Lung (tissue), 12 donors: ENCODE data around the gene ELOVL6. TPM values are rescaled to one million over a fixed set of nuclear protein-coding genes. Genes with fewer than 3 reads are reported as not detected.
A peak's percentile ranks its signal among the peaks of the same experiment; 100 is the strongest.

ENCODE experiments used
- ATAC-seq: fragments of 200-7000 bp; cut with Tn5 transposase; one replicate; pipeline ENCODE4 v1.9.1; 2020; ENCODE audit warnings: moderate number of reproducible peaks; ENCODE audit not compliant: insufficient read depth, low FRiP score
- DNase-seq, 3 donors: peaks; one replicate each; pipeline ENCODE4 v3.0.0-alpha.2; 2013 to 2017
- H3K27ac ChIP-seq, 2 donors: one replicate each; pipeline ENCODE4 v1.5.1; 2013; ENCODE audit warnings: mild to moderate bottlenecking in 2 of 2, moderate library complexity in 2 of 2, control low read depth in 1 of 2, inconsistent platforms in 1 of 2, low read depth in 1 of 2, low read length in 1 of 2
- H3K27me3 ChIP-seq, 3 donors: one replicate each; pipeline ENCODE4 v1.5.1; 2013; ENCODE audit warnings: low read length in 2 of 3; ENCODE audit not compliant: control insufficient read depth in 3 of 3, insufficient read depth in 3 of 3
- H3K36me3 ChIP-seq, 4 donors: one replicate each; pipeline ENCODE4 v1.5.1; 2013; ENCODE audit warnings: low read length in 4 of 4, mild to moderate bottlenecking in 1 of 4, moderate library complexity in 1 of 4; ENCODE audit not compliant: control insufficient read depth in 4 of 4, insufficient read depth in 4 of 4
- H3K4me1 ChIP-seq, 5 donors: one replicate each; pipeline ENCODE4 v1.5.1; 2013; ENCODE audit warnings: low read length in 5 of 5, mild to moderate bottlenecking in 2 of 5, moderate library complexity in 1 of 5; ENCODE audit not compliant: control insufficient read depth in 5 of 5, insufficient read depth in 5 of 5
- H3K4me3 ChIP-seq: one replicate; pipeline ENCODE4 v1.5.1; 2013; ENCODE audit warnings: mild to moderate bottlenecking, control low read depth, moderate library complexity
- H3K9ac ChIP-seq, 2 donors: one replicate each; pipeline ENCODE4 v1.5.1; 2013; ENCODE audit warnings: low read length in 2 of 2, control low read depth in 1 of 2; ENCODE audit not compliant: insufficient read depth in 1 of 2
- H3K9me3 ChIP-seq, 4 donors: one replicate each; pipeline ENCODE4 v1.5.1; 2013; ENCODE audit warnings: low read length in 3 of 4, mild to moderate bottlenecking in 1 of 4, moderate library complexity in 1 of 4; ENCODE audit not compliant: control insufficient read depth in 4 of 4, insufficient read depth in 3 of 4
- CTCF ChIP-seq: IDR thresholded peaks from 2 replicates; pipeline ENCODE4 v1.5.1; 2012; ENCODE audit warnings: mild to moderate bottlenecking; ENCODE audit errors: control extremely low read depth, extremely low read depth
- WGBS, 2 donors: extraction: QIAGEN DNeasy Blood & Tissue Kit; methylation state at CpG; one replicate each; pipeline ENCODE4 v1.1.7; 2013; 5-methylcytosine and 5-hydroxymethylcytosine counted together
- polyA plus RNA-seq, 2 donors: library from polyadenylated mRNA; stranded (reverse); fragments of 200-250 nt; gene quantifications; one replicate each; pipeline ENCODE4 v1.2.1, GENCODE V29; 2013
- total RNA-seq, 2 donors: library from RNA; depleted of rRNA in 1 of 2; stranded (reverse); fragments of >200 nt in 1 of 2; gene quantifications; one replicate each; pipeline ENCODE4 v1.2.1, GENCODE V29; 2014 to 2021
- donor health status: control.
- donor health status: control.
- donor health status: Bipolar disorder and iron deficiency.
- donor health status: healthy.
- donor health status: DM: yes; HTN: yes; CAD: no.

ELOVL6 gene
- total and polyA plus RNA-seq, 4 donors, result 5.5 to 21.1 (median 12.7) TPM

- 61 to 69% methylated on average over 9 of the region's 9 CpGs for WGBS, 2 donors
- H3K36me3 ChIP-seq, result no peaks in the 10 kb centered on the region
- peaks cover 0 to 13% (median 0%) of the 10 kb centered on the region in 5 donors for H3K4me1 ChIP-seq
- TF ChIP-seq CTCF, result peak; percentile 61
- H3K4me3 ChIP-seq, result no peak overlapping the region
- H3K9me3 ChIP-seq, result peaks cover 0 to 2% (median 0%) of the 10 kb centered on the region in 4 donors
- no peak overlapping the region for H3K9ac ChIP-seq
- no peak overlapping the region for H3K27ac ChIP-seq
- no peaks in the 10 kb centered on the region for H3K27me3 ChIP-seq
- peak; percentile 33 to 65 (median 48) for DNase-seq
- ATAC-seq, result peak; percentile 71
Measured at GRCh38 chr4:110049951-110050925, 148.2 kb downstream of the ELOVL6 start.

GRCh38 chr4:110046588-110047049 is 151.8 kb downstream of the ELOVL6 start:
- WGBS, 2 donors, result 85 to 86% methylated on average over 5 of the region's 5 CpGs
- H3K9me3 ChIP-seq, result peaks cover 0 to 3% (median 0%) of the 10 kb centered on the region in 4 donors
- H3K27ac ChIP-seq, result no peak overlapping the region
- no peak overlapping the region for H3K9ac ChIP-seq
- no peaks in the 10 kb centered on the region for H3K27me3 ChIP-seq
- peaks cover 0 to 19% (median 0%) of the 10 kb centered on the region in 5 donors for H3K4me1 ChIP-seq
- TF ChIP-seq CTCF, result no peak
- peak; percentile 49 to 84 (median 83) for DNase-seq
- H3K4me3 ChIP-seq, result no peak overlapping the region
- no peaks in the 10 kb centered on the region for H3K36me3 ChIP-seq
- ATAC-seq, result no peak

- ATAC-seq (no peak), DNase-seq (peak in 2 of 3 donors; percentile 22 to 58)
- 50 to 59% methylated on average over 13 of the region's 13 CpGs for WGBS, 2 donors
- no peak for TF ChIP-seq CTCF
- H3K9me3 ChIP-seq, result peaks cover 0 to 1% (median 0%) of the 10 kb centered on the region in 4 donors
- H3K27ac ChIP-seq, result no peak overlapping the region
- no peaks in the 10 kb centered on the region for H3K36me3 ChIP-seq
- peaks cover 0 to 11% (median 0%) of the 10 kb centered on the region in 5 donors for H3K4me1 ChIP-seq
- H3K9ac ChIP-seq, result no peak overlapping the region
- H3K4me3 ChIP-seq, result no peak overlapping the region
- no peaks in the 10 kb centered on the region for H3K27me3 ChIP-seq
Measured at GRCh38 chr4:110042545-110043517, 155.6 kb downstream of the ELOVL6 start.
